Activated B cell treated with CpG ODN at 0.5 μM for 24 hours (primary cell): ENCODE data around the gene TNFAIP8. TPM values are rescaled to one million over a fixed set of nuclear protein-coding genes. Genes with fewer than 3 reads are reported as not detected.

Experiments
- ATAC-seq: fragments of 200-7000 bp; cut with Tn5 transposase; one replicate; pipeline ENCODE4 v1.10.0; 2021; ENCODE audit warnings: low read depth, mild to moderate bottlenecking, moderate library complexity
- CTCF ChIA-PET: fragments of 350-600 bp; sonication (Branson Sonifier 250); formaldehyde crosslinking; loops from one replicate; lab custom pipeline; 2021; ENCODE audit warnings: antibody characterized with exemption; lab: Charles Lee
- POLR2A ChIA-PET: fragments of 350-600 bp; sonication (Branson Sonifier 250); formaldehyde crosslinking; loops from one replicate; lab custom pipeline; 2021; ENCODE audit warnings: antibody characterized with exemption; lab: Charles Lee
- DNase-seq: peaks from one replicate; pipeline ENCODE4 v3.0.0; 2022
- H3K27ac Mint-ChIP-seq: one replicate; pipeline ENCODE4 v1.8.0; 2020; ENCODE audit warnings: mixed read lengths
- H3K27me3 Mint-ChIP-seq: one replicate; pipeline ENCODE4 v1.8.0; 2021; ENCODE audit warnings: mixed read lengths
- H3K36me3 Mint-ChIP-seq: one replicate; pipeline ENCODE4 v1.8.0; 2021; ENCODE audit warnings: low read depth, mixed read lengths
- H3K4me1 Mint-ChIP-seq: one replicate; pipeline ENCODE4 v1.8.0; 2021; ENCODE audit warnings: mixed read lengths
- H3K4me3 Mint-ChIP-seq: one replicate; pipeline ENCODE4 v1.8.0; 2020; ENCODE audit warnings: mild to moderate bottlenecking, mixed read lengths
- H3K9me3 Mint-ChIP-seq: one replicate; pipeline ENCODE4 v1.8.0; 2020; ENCODE audit warnings: mixed read lengths
- intact Hi-C: fragments of 100-400 bp; cut with micrococcal nuclease; formaldehyde crosslinking; loops from one replicate; pipeline ENCODE4 v1.15.1; 2024
- total RNA-seq: library from RNA; stranded (reverse); gene quantifications from 2 replicates; pipeline ENCODE4 v1.2.3, GENCODE V29; 2022
- TF ChIP-seq, protein P1 (sequence below): fragments of 200-600 bp; IDR thresholded peaks from one replicate; pipeline ENCODE4 v1.8.0; 2022; ENCODE audit warnings: antibody characterized with exemption, mild to moderate bottlenecking

The TNFAIP8 gene
- total RNA-seq, 1 donor from 2014 or later: 135 TPM

DNA sequence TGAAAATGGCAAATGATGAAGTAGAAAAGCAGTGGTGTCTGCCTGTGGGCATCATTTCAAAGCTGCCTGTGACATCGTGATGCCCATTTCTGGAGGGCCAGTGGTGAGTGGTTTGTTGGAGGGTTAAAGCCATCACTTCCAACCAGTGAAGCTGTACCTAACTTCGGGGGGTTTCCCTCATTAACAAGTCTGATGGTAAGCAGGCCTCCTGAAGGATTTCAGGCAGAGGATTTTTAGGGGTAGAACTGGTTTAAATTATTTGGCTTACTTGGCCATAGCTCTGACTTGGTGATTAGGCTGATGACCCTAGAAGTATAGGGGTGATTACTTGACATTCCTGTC is 10.7 kb downstream of the TNFAIP8 start:
- ATAC-seq (no peak), DNase-seq (no peak)
- peak overlapping the region; percentile 84 for H3K27ac Mint-ChIP-seq
- peak overlapping the region; percentile 55 for H3K4me3 Mint-ChIP-seq
- peaks cover 62% of the 10 kb centered on the region for H3K36me3 Mint-ChIP-seq
- ChIA-PET POLR2A (interaction anchor here (0.6 to 7.5 kb wide), 6 partner anchors 10 to 38 kb away, joined by 3 to 103 read pairs (median 4); partner anchors contain the start of gene TNFAIP8), CTCF (interaction anchor here (0.6 to 3.6 kb wide), 4 partner anchors 39 to 93 kb away, joined by 3 to 16 read pairs (median 4); no protein-coding TSS in a partner anchor)
- H3K9me3 Mint-ChIP-seq: peaks cover 2% of the 10 kb centered on the region
- TF ChIP-seq, protein P1, sequence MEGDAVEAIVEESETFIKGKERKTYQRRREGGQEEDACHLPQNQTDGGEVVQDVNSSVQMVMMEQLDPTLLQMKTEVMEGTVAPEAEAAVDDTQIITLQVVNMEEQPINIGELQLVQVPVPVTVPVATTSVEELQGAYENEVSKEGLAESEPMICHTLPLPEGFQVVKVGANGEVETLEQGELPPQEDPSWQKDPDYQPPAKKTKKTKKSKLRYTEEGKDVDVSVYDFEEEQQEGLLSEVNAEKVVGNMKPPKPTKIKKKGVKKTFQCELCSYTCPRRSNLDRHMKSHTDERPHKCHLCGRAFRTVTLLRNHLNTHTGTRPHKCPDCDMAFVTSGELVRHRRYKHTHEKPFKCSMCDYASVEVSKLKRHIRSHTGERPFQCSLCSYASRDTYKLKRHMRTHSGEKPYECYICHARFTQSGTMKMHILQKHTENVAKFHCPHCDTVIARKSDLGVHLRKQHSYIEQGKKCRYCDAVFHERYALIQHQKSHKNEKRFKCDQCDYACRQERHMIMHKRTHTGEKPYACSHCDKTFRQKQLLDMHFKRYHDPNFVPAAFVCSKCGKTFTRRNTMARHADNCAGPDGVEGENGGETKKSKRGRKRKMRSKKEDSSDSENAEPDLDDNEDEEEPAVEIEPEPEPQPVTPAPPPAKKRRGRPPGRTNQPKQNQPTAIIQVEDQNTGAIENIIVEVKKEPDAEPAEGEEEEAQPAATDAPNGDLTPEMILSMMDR: no peak
- intact Hi-C loops: loop anchor here (2.0 to 5.0 kb wide), 2 partner anchors 34 to 46 kb away; no protein-coding TSS in a partner anchor
- peaks cover 98% of the 10 kb centered on the region for H3K4me1 Mint-ChIP-seq
- H3K27me3 Mint-ChIP-seq: no peaks in the 10 kb centered on the region

DNA sequence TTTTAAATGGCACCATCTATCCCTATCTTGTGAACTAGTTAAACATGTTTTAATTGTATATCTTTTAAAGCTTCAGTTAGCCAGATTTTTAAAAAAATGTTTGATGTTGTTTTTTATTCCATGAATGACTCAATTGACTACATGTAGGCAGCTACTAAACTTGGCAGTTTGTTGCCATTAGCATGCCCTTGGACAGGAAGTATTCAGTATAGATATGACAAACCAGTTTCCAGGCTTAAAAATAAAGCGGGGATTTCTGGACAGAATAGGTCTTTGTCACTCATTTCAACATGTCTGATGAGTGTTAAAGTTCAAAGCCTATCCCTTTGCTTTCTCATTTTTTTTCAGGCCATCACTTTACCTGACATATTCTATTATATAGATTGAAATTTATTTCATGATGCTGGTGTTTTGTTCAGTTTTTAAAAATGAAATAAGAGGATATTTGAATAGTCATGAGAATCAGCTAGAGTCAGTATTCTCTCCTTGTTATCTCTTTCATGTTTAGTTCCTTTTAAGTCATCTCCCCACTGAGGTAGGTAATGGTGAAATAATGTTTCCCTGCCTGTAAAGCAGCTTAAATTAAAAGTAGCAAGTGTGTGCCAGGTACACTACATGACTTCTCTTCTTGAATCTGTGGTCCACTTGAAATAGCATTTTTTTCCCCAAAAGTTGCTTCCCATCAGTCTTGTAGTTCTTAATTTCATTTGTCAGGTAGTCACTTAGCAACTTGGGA is 11.9 kb downstream of the TNFAIP8 start:
- intact Hi-C loops: loop anchor here (1.0 to 5.0 kb wide), 6 partner anchors 13 to 92 kb away; no protein-coding TSS in a partner anchor
- H3K9me3 Mint-ChIP-seq: peaks cover 2% of the 10 kb centered on the region

DNA sequence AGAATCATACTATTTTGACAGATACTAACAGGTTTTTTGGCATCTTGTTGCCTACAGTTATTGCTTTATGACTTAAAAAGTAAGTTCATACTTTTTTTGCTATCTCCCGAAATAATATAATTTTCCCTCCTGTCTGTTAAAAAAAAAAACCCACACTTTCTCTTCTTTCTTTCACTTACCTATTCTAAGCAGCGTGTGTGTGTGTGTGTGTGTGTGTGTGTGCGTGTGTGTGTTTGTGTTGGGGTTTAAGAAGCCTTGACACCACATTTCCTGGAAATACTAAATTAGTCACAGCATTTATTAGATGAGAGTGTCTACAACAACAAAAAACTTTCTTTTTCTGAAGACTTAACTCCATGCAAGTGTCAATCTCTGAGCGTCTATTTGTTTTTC is 12.4 kb downstream of the TNFAIP8 start:
- ChIA-PET CTCF (interaction anchor here (1.6 to 3.6 kb wide), 2 partner anchors 12 to 53 kb away, joined by 6 to 16 read pairs; partner anchors contain the start of gene TNFAIP8), POLR2A (interaction anchor here (0.7 to 7.5 kb wide), 5 partner anchors 12 to 53 kb away, joined by 3 to 103 read pairs (median 5); partner anchors contain the start of gene TNFAIP8)
- Mint-ChIP-seq H3K36me3 (peaks cover 55% of the 10 kb centered on the region), H3K9me3 (peaks cover 2% of the 10 kb centered on the region), H3K4me3 (peak overlapping the region; percentile 71), H3K4me1 (peaks cover 88% of the 10 kb centered on the region), H3K27ac (peak overlapping the region; percentile 84), H3K27me3 (no peaks in the 10 kb centered on the region)
- DNase-seq (no peak), ATAC-seq (peak; percentile 16)
- TF ChIP-seq, protein P1: no peak
- intact Hi-C loops: loop anchor here (2.0 to 5.0 kb wide), 3 partner anchors 13 to 36 kb away; no protein-coding TSS in a partner anchor

More for the DNA sequence above, 11.9 kb downstream of the TNFAIP8 start:
- ATAC-seq: peak; percentile 68
- ChIA-PET POLR2A (interaction anchor here (0.7 to 7.5 kb wide), 9 partner anchors 11 to 52 kb away, joined by 3 to 103 read pairs (median 3); partner anchors contain the start of gene TNFAIP8), CTCF (interaction anchor here (0.8 to 3.6 kb wide), 4 partner anchors 11 to 52 kb away, joined by 3 to 16 read pairs (median 6); partner anchors contain the start of gene TNFAIP8)
- Mint-ChIP-seq H3K4me1 (peaks cover 89% of the 10 kb centered on the region), H3K27ac (peak overlapping the region; percentile 84), H3K4me3 (peak overlapping the region; percentile 71), H3K36me3 (peaks cover 56% of the 10 kb centered on the region), H3K27me3 (no peaks in the 10 kb centered on the region)
- no peak for DNase-seq
- TF ChIP-seq, protein P1: no peak

DNA sequence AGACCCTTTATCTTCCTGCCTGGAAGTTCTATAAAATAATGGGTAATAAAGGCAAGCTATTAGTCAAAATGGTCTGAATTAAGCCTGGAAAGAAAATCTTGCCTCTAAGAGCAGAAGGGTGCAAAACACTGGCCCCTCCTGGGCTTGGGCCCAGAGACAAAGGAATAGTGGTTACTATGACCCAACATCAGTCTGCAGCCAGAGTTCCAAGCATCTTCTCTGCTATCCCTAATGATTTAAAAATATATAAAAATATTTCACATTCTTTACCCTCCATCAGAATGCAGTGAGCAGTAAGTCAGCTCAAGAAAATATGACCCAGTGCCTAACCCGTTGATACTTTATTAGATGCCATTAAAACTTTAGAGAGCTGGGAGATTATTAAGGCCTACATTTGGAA is 14.7 kb downstream of the TNFAIP8 start:
- intact Hi-C loops: no loop called here
- H3K9me3 Mint-ChIP-seq: no peaks in the 10 kb centered on the region
- CTCF ChIA-PET: no interaction called here
- ATAC-seq: no peak
- no peaks in the 10 kb centered on the region for H3K27me3 Mint-ChIP-seq
- DNase-seq: no peak
- H3K4me1 Mint-ChIP-seq: peaks cover 85% of the 10 kb centered on the region
- peaks cover 53% of the 10 kb centered on the region for H3K36me3 Mint-ChIP-seq
- TF ChIP-seq, protein P1: no peak
- POLR2A ChIA-PET: interaction anchor here (0.7 to 7.5 kb wide), 5 partner anchors 10 to 382 kb away, joined by 3 to 103 read pairs (median 3); partner anchors contain the start of genes DTWD2 and TNFAIP8
- peak overlapping the region; percentile 7 for H3K4me3 Mint-ChIP-seq
- H3K27ac Mint-ChIP-seq: peak overlapping the region; percentile 84

DNA sequence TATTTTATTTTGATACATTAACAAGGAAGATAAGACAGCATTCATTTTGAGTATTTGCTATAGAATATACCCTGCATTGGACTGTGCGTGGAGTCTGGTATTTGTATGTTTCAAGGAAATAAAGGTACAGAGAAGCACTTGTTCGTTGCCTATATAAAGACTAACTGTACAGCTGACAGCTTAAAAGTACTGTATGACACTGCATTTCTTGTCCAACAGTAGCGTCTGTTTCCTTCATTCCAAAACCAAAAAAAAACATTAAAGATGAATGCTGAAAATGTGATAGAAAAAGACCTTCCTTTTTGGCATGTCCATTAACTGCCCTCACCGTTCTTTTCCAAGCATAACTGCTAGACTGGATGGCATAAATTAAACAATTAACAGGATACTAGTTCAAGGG is 15.3 kb downstream of the TNFAIP8 start:
- DNase-seq (no peak), ATAC-seq (no peak)
- Mint-ChIP-seq H3K36me3 (peaks cover 48% of the 10 kb centered on the region), H3K4me1 (peaks cover 78% of the 10 kb centered on the region), H3K4me3 (peak overlapping the region; percentile 7), H3K9me3 (no peaks in the 10 kb centered on the region), H3K27ac (peak overlapping the region; percentile 54), H3K27me3 (no peaks in the 10 kb centered on the region)
- CTCF ChIA-PET: no interaction called here
- POLR2A ChIA-PET: interaction anchor here (0.7 to 7.5 kb wide), 4 partner anchors 15 to 382 kb away, joined by 3 to 103 read pairs (median 3); partner anchors contain the start of genes DTWD2 and TNFAIP8
- TF ChIP-seq, protein P1: no peak
- intact Hi-C loops: no loop called here
